Breast epithelium (tissue), 3 donors: ENCODE data around the gene MEF2D.

ENCODE experiments used
- CTCF ChIP-seq, 3 donors: fragments of 450-650 bp; IDR thresholded peaks; one replicate each; pipeline ENCODE4 v1.5.1; 2016 to 2017; ENCODE audit warnings: antibody characterized with exemption in 3 of 3, mild to moderate bottlenecking in 3 of 3, moderate library complexity in 3 of 3
- POLR2A ChIP-seq: fragments of 450-650 bp; IDR thresholded peaks from one replicate; pipeline ENCODE4 v1.6.1; 2016; ENCODE audit warnings: antibody characterized with exemption, mild to moderate bottlenecking, moderate library complexity

GRCh38 chr1:156500543-156500792 lies at the start of gene MEF2D:
- TF ChIP-seq CTCF (IDR thresholded peaks at IDR 0.05), result no peak
- no peak for TF ChIP-seq POLR2A
